CD4-positive, CD25-positive, alpha-beta regulatory T cell (primary cell): ENCODE measurements around the gene HEATR1. TPM values are rescaled to one million over a fixed set of nuclear protein-coding genes. Genes with fewer than 3 reads are reported as not detected.
"Not testable (repeated sequence)": the region's sequence is repeated elsewhere in the genome, so short reads cannot be mapped to it uniquely, and the experiment has no call there.

Experiments used
- ATAC-seq, 2 donors: fragments of 150-1000 bp; cut with Tn5 transposase; one replicate each; pipeline ENCODE4 v1.10.0; 2021; ENCODE audit warnings: low read depth in 2 of 2, moderate number of reproducible peaks in 2 of 2, moderate library complexity in 1 of 2
- DNase-seq, 3 donors: peaks; one replicate each; pipeline versions ENCODE4 v3.0.0 to v3.0.0-alpha.2; 2012 to 2022; ENCODE audit warnings: mixed read lengths in 1 of 3
- H3K27ac ChIP-seq: one replicate; pipeline ENCODE4 v1.7.0; 2013; ENCODE audit warnings: mild to moderate bottlenecking, low read length; ENCODE audit not compliant: insufficient read depth, poor library complexity, severe bottlenecking
- H3K27me3 ChIP-seq: one replicate; pipeline ENCODE4 v1.7.0; 2013; ENCODE audit warnings: low read length; ENCODE audit not compliant: control insufficient read depth, insufficient read depth
- H3K36me3 ChIP-seq: one replicate; pipeline ENCODE4 v1.7.0; 2013; ENCODE audit warnings: mild to moderate bottlenecking, low read length, moderate library complexity; ENCODE audit not compliant: control insufficient read depth, insufficient read depth
- H3K4me1 ChIP-seq: 2 replicates; pipeline ENCODE4 v1.7.0; 2013; ENCODE audit warnings: mild to moderate bottlenecking, low read length; ENCODE audit not compliant: insufficient read depth, control insufficient read depth, poor library complexity, severe bottlenecking
- H3K4me3 ChIP-seq: one replicate; pipeline ENCODE4 v1.7.0; 2013; ENCODE audit warnings: low read depth, mild to moderate bottlenecking, low read length, moderate library complexity
- H3K9me3 ChIP-seq, 2 experiments: 1 replicate in 1 of 2; 2 replicates in 1 of 2; pipeline ENCODE4 v1.7.0; 2013; ENCODE audit warnings: low read length in 2 of 2, mild to moderate bottlenecking in 1 of 2, moderate library complexity in 1 of 2; ENCODE audit not compliant: control insufficient read depth in 2 of 2
- H3K27ac Mint-ChIP-seq, 3 donors: one replicate each; pipeline ENCODE4 v1.8.0; 2020 to 2022; ENCODE audit warnings: mild to moderate bottlenecking in 3 of 3, mixed read lengths in 3 of 3, moderate library complexity in 2 of 3
- H3K27me3 Mint-ChIP-seq: one replicate; pipeline ENCODE4 v1.8.0; 2022; ENCODE audit warnings: mild to moderate bottlenecking, mixed read lengths
- H3K36me3 Mint-ChIP-seq: one replicate; pipeline ENCODE4 v1.8.0; 2020; ENCODE audit warnings: mixed read lengths
- H3K4me1 Mint-ChIP-seq, 4 donors: one replicate each; pipeline ENCODE4 v1.8.0; 2020 to 2022; ENCODE audit warnings: mixed read lengths in 4 of 4, mild to moderate bottlenecking in 1 of 4
- H3K4me3 Mint-ChIP-seq, 4 donors: one replicate each; pipeline ENCODE4 v1.8.0; 2020 to 2022; ENCODE audit warnings: mild to moderate bottlenecking in 4 of 4, mixed read lengths in 4 of 4, moderate library complexity in 3 of 4
- H3K9me3 Mint-ChIP-seq, 7 donors: one replicate each; pipeline ENCODE4 v1.8.0; 2020 to 2022; ENCODE audit warnings: mixed read lengths in 7 of 7, mild to moderate bottlenecking in 3 of 7, moderate library complexity in 2 of 7
- polyA plus RNA-seq, 4 donors: library from polyadenylated mRNA; unstranded; fragments of 300-500 nt; fragmentation: Illumina TruSeq; gene quantifications; one replicate each; pipeline ENCODE4 v1.2.3, GENCODE V29; 2021
- total RNA-seq: library from RNA; stranded (reverse); gene quantifications from one replicate; pipeline ENCODE4 v1.2.3, GENCODE V29; 2022

HEATR1 gene
- total and polyA plus RNA-seq, 5 donors from 2014 or later, result 10.2 to 54.2 (median 13.5) TPM

DNA sequence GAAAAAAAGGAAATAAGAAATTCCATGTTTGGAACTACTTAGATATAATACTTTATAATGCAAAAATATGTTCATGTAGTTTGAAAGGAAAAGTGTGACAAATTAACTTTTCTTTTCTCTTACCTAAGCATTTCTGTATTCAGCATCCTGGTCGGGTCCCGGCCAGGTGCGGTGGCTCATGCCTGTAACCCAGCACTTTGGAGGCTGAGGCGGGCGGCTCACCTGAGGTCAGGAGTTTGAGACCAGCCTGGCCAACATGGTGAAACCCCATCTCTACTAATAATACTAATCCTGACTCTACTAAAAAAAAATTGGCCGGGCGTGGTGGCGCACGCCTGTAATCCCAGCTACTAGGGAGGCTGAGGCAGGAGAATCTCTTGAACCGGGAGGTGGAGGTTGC, 3.3 kb upstream of the HEATR1 start:
- H3K4me3 ChIP-seq, H3K9me3 ChIP-seq, H3K36me3 ChIP-seq, H3K27ac Mint-ChIP-seq, ATAC-seq, H3K9me3 Mint-ChIP-seq, DNase-seq, H3K36me3 Mint-ChIP-seq, H3K27ac ChIP-seq: not testable (repeated sequence)
- peaks cover 49% of the 10 kb centered on the region for H3K27me3 Mint-ChIP-seq
- Histone ChIP-seq H3K4me1 (peaks cover 17% of the 10 kb centered on the region), H3K27me3 (peaks cover 14% of the 10 kb centered on the region)
- peak overlapping the region in 1 of 4 donors; percentile 54 for H3K4me3 Mint-ChIP-seq
- peaks cover 11 to 30% (median 23%) of the 10 kb centered on the region in 4 donors for H3K4me1 Mint-ChIP-seq

DNA sequence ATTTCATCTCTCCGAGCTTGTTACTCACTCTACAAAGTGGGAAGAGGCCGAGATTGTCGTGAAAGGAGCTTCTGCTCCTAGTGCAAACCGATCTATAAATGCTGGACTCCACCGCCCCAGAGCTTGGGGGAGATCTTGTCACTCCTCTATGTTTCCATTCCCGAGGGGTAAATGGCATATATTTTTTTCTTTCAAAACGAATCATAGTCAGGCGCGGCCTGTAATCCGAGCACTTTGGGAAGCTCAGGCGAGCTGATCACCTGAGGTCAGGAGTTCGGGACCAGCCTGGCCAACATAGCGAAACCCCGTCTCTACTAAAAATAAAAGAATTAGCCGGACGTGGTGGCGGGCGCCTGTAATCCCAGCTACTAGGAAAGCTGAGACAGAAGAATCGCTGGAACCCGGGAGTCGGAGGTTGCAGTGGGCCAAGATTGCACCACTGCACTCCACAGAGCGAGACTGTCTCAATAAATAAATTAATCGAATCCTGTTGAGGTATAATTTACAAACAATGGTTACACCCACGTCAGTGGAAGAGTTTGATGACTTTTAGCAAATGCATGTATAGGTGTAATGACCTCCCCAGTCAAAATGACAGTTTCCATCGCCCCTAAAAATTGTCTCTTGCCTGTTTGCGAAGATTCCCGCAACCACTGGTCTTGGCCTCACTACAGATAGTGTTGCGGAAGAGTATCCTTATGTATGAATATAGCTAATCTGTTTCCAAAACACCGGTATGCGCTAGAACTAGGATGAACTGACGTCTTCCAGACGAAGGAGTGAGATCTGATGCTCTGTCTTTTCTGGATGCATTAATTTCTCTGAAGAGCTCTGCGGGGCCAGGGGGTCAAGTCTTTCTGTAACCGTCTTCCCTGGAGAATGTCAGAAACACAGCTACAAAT, 840 bp upstream of the HEATR1 start:
- peak overlapping the region; percentile 95 for H3K4me3 ChIP-seq
- H3K27me3 ChIP-seq, result peaks cover 7% of the 10 kb centered on the region
- ATAC-seq (no peak), DNase-seq (no peak)
- no peaks in the 10 kb centered on the region for H3K9me3 ChIP-seq
- Mint-ChIP-seq H3K4me1 (peaks cover 17 to 40% (median 29%) of the 10 kb centered on the region in 4 donors), H3K36me3 (peaks cover 10% of the 10 kb centered on the region), H3K9me3 (no peaks in the 10 kb centered on the region), H3K27me3 (peaks cover 25% of the 10 kb centered on the region), H3K4me3 (peak overlapping the region; percentile 97 to 100 (median 99)), H3K27ac (peak overlapping the region; percentile 95 to 99 (median 99))
- peaks cover 19% of the 10 kb centered on the region for H3K36me3 ChIP-seq
- H3K27ac ChIP-seq, result peak overlapping the region; percentile 79
- H3K4me1 ChIP-seq, result peaks cover 17% of the 10 kb centered on the region

DNA sequence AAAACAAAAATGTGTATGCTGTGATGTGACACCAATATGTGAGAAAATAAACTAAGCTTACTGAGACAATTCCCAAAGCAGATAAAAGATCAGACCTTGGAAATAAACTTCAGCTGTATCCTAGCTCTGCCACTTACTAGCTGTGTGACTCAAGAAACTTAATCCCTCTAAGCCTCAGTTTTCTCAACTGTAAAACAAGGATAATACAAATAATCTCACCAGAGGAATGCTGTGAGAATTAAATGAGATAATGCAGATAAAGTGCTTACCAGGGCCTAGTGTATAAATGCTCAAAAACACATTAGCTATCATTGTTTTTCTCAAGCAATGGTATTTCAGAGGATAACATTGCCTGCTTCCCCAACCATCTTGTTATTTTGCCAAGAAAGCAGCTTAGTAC, 2.1 kb downstream of the HEATR1 start:
- peak overlapping the region in 1 of 4 donors; percentile 99 for H3K4me3 Mint-ChIP-seq
- Histone ChIP-seq H3K27ac (no peak overlapping the region), H3K4me1 (peaks cover 17% of the 10 kb centered on the region), H3K36me3 (peaks cover 45% of the 10 kb centered on the region), H3K4me3 (no peak overlapping the region), H3K9me3 (no peaks in the 10 kb centered on the region), H3K27me3 (no peaks in the 10 kb centered on the region)
- H3K9me3 Mint-ChIP-seq, result no peaks in the 10 kb centered on the region
- peaks cover 25% of the 10 kb centered on the region for H3K36me3 Mint-ChIP-seq
- peaks cover 17 to 45% (median 35%) of the 10 kb centered on the region in 4 donors for H3K4me1 Mint-ChIP-seq
- no peak for ATAC-seq
- no peak for DNase-seq
- no peak overlapping the region for H3K27ac Mint-ChIP-seq
- H3K27me3 Mint-ChIP-seq, result peaks cover 11% of the 10 kb centered on the region

DNA sequence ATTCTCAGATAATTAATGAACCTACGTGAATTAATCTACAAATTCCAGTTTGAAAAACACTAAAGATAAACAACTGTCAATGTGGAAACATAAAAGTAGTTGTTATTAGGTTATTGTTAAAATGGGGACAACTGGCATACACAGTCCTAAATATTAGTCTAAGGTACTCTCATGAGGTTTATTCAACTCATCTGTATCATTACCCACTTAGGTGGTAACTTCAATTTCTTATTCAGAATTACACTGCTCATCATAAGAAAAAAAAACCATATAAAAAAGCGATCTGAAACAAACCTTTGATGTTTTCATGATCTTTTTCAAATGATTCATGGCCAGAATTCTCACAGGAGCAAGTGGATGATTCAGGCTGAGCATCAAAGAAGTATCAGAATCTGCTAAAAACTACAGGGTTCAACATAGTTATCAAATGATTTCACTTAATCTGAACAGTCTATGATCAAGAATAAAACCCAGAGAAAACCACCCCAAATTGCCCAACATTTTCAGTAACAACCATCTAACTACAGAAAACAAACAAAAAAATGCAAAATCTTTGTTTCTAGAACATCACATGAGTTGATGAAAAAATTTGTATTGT, 13.7 kb downstream of the HEATR1 start:
- no peak for DNase-seq
- Histone ChIP-seq H3K36me3 (peaks cover 91% of the 10 kb centered on the region), H3K4me1 (no peaks in the 10 kb centered on the region), H3K9me3 (no peaks in the 10 kb centered on the region), H3K27ac (no peak overlapping the region), H3K27me3 (no peaks in the 10 kb centered on the region), H3K4me3 (no peak overlapping the region)
- ATAC-seq, result no peak
- no peak overlapping the region for H3K27ac Mint-ChIP-seq
- no peaks in the 10 kb centered on the region for H3K9me3 Mint-ChIP-seq
- H3K4me1 Mint-ChIP-seq, result peaks cover 0 to 8% (median 8%) of the 10 kb centered on the region in 4 donors
- H3K4me3 Mint-ChIP-seq, result no peak overlapping the region
- peaks cover 51% of the 10 kb centered on the region for H3K36me3 Mint-ChIP-seq
- H3K27me3 Mint-ChIP-seq, result no peaks in the 10 kb centered on the region

DNA sequence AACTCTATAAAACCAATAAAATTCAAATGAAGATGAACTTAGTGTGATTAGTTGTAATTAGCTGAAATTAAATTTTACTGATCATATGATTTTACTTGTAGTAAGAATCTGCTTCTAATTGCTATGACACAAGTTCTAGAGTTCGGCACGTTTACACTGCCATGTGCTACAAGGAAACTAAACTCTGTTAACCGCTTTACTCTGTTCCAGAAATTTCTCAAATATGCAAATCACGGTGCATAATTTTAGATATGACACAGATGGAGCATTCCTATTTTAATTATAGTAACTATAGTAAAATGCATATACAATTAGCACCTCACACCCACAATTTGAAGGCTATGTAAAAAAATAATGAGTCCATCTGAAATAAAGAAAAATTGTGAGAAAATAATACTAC, 14.8 kb downstream of the HEATR1 start:
- H3K4me1 Mint-ChIP-seq, result peaks cover 0 to 16% (median 8%) of the 10 kb centered on the region in 4 donors
- Histone ChIP-seq H3K27ac (no peak overlapping the region), H3K4me1 (no peaks in the 10 kb centered on the region), H3K36me3 (peaks cover 92% of the 10 kb centered on the region), H3K27me3 (no peaks in the 10 kb centered on the region), H3K9me3 (no peaks in the 10 kb centered on the region), H3K4me3 (no peak overlapping the region)
- DNase-seq (no peak), ATAC-seq (no peak)
- H3K27ac Mint-ChIP-seq, result no peak overlapping the region
- peaks cover 58% of the 10 kb centered on the region for H3K36me3 Mint-ChIP-seq
- H3K4me3 Mint-ChIP-seq, result no peak overlapping the region
- no peaks in the 10 kb centered on the region for H3K27me3 Mint-ChIP-seq
- no peaks in the 10 kb centered on the region for H3K9me3 Mint-ChIP-seq

DNA sequence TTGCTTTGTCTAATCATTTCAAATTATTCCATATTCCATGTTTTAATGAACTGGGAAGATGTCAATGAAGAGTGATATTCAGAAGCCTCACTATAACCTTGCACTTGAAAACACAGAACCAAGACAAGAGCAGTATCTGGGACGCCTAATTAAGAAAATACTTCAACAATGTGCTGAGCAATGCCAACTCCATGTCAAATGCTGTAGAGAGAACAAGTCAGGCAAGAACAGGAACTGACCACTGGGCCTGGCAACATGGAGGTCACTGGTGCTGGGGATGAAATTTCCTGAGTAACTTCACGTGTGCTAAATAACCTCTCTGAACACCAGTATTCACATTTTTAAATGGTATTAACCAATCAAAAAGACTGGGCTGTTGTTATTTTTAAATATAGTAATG, 22.8 kb downstream of the HEATR1 start:
- H3K4me1 Mint-ChIP-seq, result peaks cover 0 to 16% (median under 1%) of the 10 kb centered on the region in 4 donors
- no peaks in the 10 kb centered on the region for H3K9me3 Mint-ChIP-seq
- H3K4me3 Mint-ChIP-seq, result no peak overlapping the region
- H3K4me1 ChIP-seq, result no peaks in the 10 kb centered on the region
- no peak overlapping the region for H3K27ac ChIP-seq
- DNase-seq, result no peak
- no peaks in the 10 kb centered on the region for H3K27me3 ChIP-seq
- H3K36me3 Mint-ChIP-seq, result peaks cover 46% of the 10 kb centered on the region
- peaks cover 78% of the 10 kb centered on the region for H3K36me3 ChIP-seq
- H3K27ac Mint-ChIP-seq, result no peak overlapping the region
- no peaks in the 10 kb centered on the region for H3K27me3 Mint-ChIP-seq
- no peak for ATAC-seq
- H3K9me3 ChIP-seq, result no peaks in the 10 kb centered on the region
- H3K4me3 ChIP-seq, result no peak overlapping the region

DNA sequence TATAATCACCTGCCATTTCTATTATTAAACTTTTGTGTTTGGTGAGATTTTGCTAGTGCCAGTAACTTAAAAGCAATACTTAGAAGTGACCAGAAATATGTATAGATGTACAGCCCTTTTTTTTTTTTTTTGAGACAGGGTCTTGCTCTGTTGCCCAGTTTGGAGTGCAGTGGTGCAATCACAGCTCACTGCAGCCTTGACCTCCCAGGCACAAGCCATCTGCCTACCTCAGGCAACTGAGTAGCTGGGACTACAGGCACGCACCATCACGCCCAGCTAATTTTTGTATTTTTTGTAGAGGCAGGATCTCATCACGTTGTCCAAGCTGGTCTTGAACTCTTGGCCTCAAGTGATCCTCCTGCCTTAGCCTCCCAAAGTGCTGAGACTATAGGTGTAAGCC, 23.9 kb downstream of the HEATR1 start:
- Mint-ChIP-seq H3K36me3 (peaks cover 51% of the 10 kb centered on the region), H3K4me1 (peaks cover 0 to 16% (median under 1%) of the 10 kb centered on the region in 4 donors)
- not testable (repeated sequence) for H3K27me3 ChIP-seq, H3K4me3 Mint-ChIP-seq, H3K9me3 ChIP-seq, H3K27ac ChIP-seq, H3K27ac Mint-ChIP-seq, H3K4me3 ChIP-seq, H3K9me3 Mint-ChIP-seq, ATAC-seq, H3K4me1 ChIP-seq, DNase-seq, H3K27me3 Mint-ChIP-seq
- H3K36me3 ChIP-seq, result peaks cover 79% of the 10 kb centered on the region
